ENCODE results near the gene NAV2.

- TF ChIP-seq POLR2A (IDR thresholded peaks at IDR 0.05; ENCODE audit: low read length) (no peak), GATA1 (IDR thresholded peaks at IDR 0.05; ENCODE audit: low read depth, low read length) (no peak)
Measured at GRCh38 chr11:20055312-20055711, 342.7 kb downstream of the NAV2 start.

All from erythroblast (primary cell).